Nephron (organoid): ENCODE results near the gene AP5B1.

ENCODE experiments used
- H3K27ac Mint-ChIP-seq, 3 experiments: 2 replicates each; pipeline ENCODE4 v1.8.0; 2020; ENCODE audit warnings: mixed read lengths in 3 of 3, mild to moderate bottlenecking in 2 of 3, moderate library complexity in 1 of 3
- H3K27me3 Mint-ChIP-seq: 2 replicates; pipeline ENCODE4 v1.8.0; 2021; ENCODE audit warnings: low read depth, mild to moderate bottlenecking, moderate library complexity, mixed read lengths
- H3K36me3 Mint-ChIP-seq: 2 replicates; pipeline ENCODE4 v1.8.0; 2020; ENCODE audit warnings: low read depth, mixed read lengths
- H3K4me1 Mint-ChIP-seq: 2 replicates; pipeline ENCODE4 v1.8.0; 2020; ENCODE audit warnings: mixed read lengths
- H3K4me3 Mint-ChIP-seq, 3 experiments: 2 replicates each; pipeline ENCODE4 v1.8.0; 2020; ENCODE audit warnings: mild to moderate bottlenecking in 3 of 3, mixed read lengths in 3 of 3, moderate library complexity in 2 of 3
- H3K9me3 Mint-ChIP-seq: 2 replicates; pipeline ENCODE4 v1.8.0; 2020; ENCODE audit warnings: mixed read lengths
- CTCF ChIP-seq, 3 experiments: fragments of 200-600 bp; sonication (generic); IDR thresholded peaks; one replicate each; pipeline ENCODE4 v1.5.0; 2021; ENCODE audit warnings: antibody characterized with exemption in 3 of 3; ENCODE audit not compliant: unreplicated experiment in 3 of 3

AP5B1 gene, protein sequence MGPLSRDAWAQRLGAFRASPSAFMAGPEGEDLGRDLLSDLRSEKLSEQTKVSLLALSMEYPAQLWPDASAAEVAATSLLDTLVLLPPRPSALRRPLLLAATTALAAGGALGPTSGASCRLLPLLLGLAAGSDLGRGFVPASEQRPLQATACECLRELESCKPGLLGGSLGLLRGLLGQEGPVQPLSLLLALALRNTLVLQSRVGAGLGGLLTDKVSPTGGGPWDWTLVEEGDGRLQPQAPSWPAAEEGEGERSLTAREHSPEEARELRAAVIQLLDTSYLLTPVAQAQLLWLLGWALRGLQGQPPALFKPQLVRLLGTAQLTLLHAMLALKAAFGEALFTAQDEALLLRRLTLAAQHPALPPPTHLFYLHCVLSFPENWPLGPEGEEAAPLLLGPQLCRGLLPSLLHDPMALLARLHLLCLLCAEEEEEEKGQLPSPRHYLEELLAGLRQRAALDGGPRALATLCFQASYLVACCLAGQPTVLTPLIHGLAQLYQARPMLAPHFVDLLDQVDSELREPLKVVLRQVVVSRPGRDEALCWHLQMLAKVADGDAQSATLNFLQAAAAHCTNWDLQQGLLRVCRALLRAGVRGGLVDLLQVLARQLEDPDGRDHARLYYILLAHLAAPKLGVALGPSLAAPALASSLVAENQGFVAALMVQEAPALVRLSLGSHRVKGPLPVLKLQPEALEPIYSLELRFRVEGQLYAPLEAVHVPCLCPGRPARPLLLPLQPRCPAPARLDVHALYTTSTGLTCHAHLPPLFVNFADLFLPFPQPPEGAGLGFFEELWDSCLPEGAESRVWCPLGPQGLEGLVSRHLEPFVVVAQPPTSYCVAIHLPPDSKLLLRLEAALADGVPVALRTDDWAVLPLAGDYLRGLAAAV

GRCh38 chr11:65780770-65781151 lies at the start of gene AP5B1:
TSS of gene AP5B1 (minus strand) at chr11:65780976. CDS start at chr11:65780591, 385 bp downstream.
- Mint-ChIP-seq H3K27ac (peak within 1 kb of the TSS in 2 of 3 experiments; percentile 39 to 70), H3K4me1 (peaks cover 4% of the 10 kb centered on the region), H3K27me3 (peaks cover 40% of the 10 kb centered on the region), H3K36me3 (no peaks in the 10 kb centered on the region), H3K9me3 (no peaks in the 10 kb centered on the region), H3K4me3 (peak within 1 kb of the TSS; percentile 87 to 91 (median 87))
- no peak for TF ChIP-seq CTCF (IDR thresholded peaks at IDR 0.05; ENCODE audit: unreplicated experiment in 3 of 3)

- Mint-ChIP-seq H3K4me3 (peak overlapping the region in 1 of 3 experiments; percentile 10), H3K36me3 (no peaks in the 10 kb centered on the region), H3K27ac (no peak overlapping the region), H3K4me1 (peaks cover 15% of the 10 kb centered on the region), H3K9me3 (no peaks in the 10 kb centered on the region), H3K27me3 (peaks cover 7% of the 10 kb centered on the region)
- no peak for TF ChIP-seq CTCF (IDR thresholded peaks at IDR 0.05; ENCODE audit: unreplicated experiment in 3 of 3)
These were observed 48.7 kb upstream of the AP5B1 start for GRCh38 chr11:65829459-65829858.

GRCh38 chr11:65826984-65827735 lies 46.4 kb upstream of the AP5B1 start:
- Mint-ChIP-seq H3K4me3 (no peak overlapping the region), H3K4me1 (peaks cover 8% of the 10 kb centered on the region), H3K27me3 (peaks cover 3% of the 10 kb centered on the region), H3K9me3 (no peaks in the 10 kb centered on the region), H3K36me3 (no peaks in the 10 kb centered on the region), H3K27ac (no peak overlapping the region)
- no peak for TF ChIP-seq CTCF (IDR thresholded peaks at IDR 0.05; ENCODE audit: unreplicated experiment in 3 of 3)

- Mint-ChIP-seq H3K27ac (no peak overlapping the region), H3K4me1 (no peaks in the 10 kb centered on the region), H3K27me3 (no peaks in the 10 kb centered on the region), H3K9me3 (no peaks in the 10 kb centered on the region), H3K4me3 (no peak overlapping the region), H3K36me3 (no peaks in the 10 kb centered on the region)
- no peak for TF ChIP-seq CTCF (IDR thresholded peaks at IDR 0.05; ENCODE audit: unreplicated experiment in 3 of 3)
These were observed 42.2 kb upstream of the AP5B1 start for GRCh38 chr11:65822776-65823528.

DNA sequence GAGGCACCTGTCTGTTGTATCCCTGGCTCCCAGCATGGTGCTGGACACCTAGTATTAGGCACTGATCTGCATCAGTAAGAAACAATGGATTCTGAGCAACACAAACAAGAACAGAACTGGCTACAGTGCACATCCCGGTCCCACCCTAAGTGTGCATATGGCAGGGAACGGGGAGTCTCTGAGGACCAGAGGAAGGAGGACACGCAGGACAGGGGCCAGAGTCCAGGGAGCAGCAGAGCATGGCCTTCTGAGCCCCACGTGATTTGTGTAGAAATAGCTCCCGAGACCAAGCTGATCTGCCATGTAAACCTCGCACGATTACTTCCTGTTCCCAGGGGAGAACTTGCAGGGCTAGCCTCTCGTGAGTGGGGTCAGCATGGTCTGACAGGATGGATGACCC lies 40.3 kb upstream of the AP5B1 start:
- H3K36me3 Mint-ChIP-seq, result peaks cover 4% of the 10 kb centered on the region
- no peaks in the 10 kb centered on the region for H3K9me3 Mint-ChIP-seq
- H3K4me3 Mint-ChIP-seq, result no peak overlapping the region
- H3K27me3 Mint-ChIP-seq, result no peaks in the 10 kb centered on the region
- TF ChIP-seq CTCF (IDR thresholded peaks at IDR 0.05; ENCODE audit: unreplicated experiment in 3 of 3), result no peak
- H3K27ac Mint-ChIP-seq, result peak overlapping the region in 2 of 3 experiments; percentile 61 to 86
- peaks cover 5% of the 10 kb centered on the region for H3K4me1 Mint-ChIP-seq
